Measurements from ENCODE around the gene GTF3C1.

- TF ChIP-seq CTCF (IDR thresholded peaks at IDR 0.05) (no peak), POLR2A (IDR thresholded peaks at IDR 0.05) (no peak)
Measured at GRCh38 chr16:27428026-27428785, 121.5 kb downstream of the GTF3C1 start.
